ENCODE data around the gene NT5E. TPM values are rescaled to one million over a fixed set of nuclear protein-coding genes. Genes with fewer than 3 reads are reported as not detected.
"Not testable (repeated sequence)": the region's sequence is repeated elsewhere in the genome, so short reads cannot be mapped to it uniquely, and the experiment has no call there.

Gene NT5E
- total RNA-seq, 2 donors from 2014 or later: 6.2 to 13.1 TPM

GRCh38 chr6:85494547-85495536 is 45.0 kb downstream of the NT5E start:
- no peak overlapping the region for H3K4me3 Mint-ChIP-seq
- H3K4me1 Mint-ChIP-seq (ENCODE audit: low read depth): peaks cover 10% of the 10 kb centered on the region
- H3K27me3 Mint-ChIP-seq (ENCODE audit: low read depth): no peaks in the 10 kb centered on the region
- no peak overlapping the region for H3K27ac Mint-ChIP-seq
- DNase-seq (no peak), ATAC-seq (replicated peaks in 1 of 2) (no peak)
- H3K9me3 Mint-ChIP-seq: peaks cover 7 to 11% of the 10 kb centered on the region in 2 donors
- H3K36me3 Mint-ChIP-seq (ENCODE audit: insufficient read depth in 2 of 2): peaks cover 13 to 16% of the 10 kb centered on the region in 2 donors

GRCh38 chr6:85496009-85496579 is 46.2 kb downstream of the NT5E start:
- Mint-ChIP-seq H3K4me3 (peak overlapping the region in 1 of 2 donors; percentile 43), H3K9me3 (peaks cover 7 to 11% of the 10 kb centered on the region in 2 donors), H3K27ac (peak overlapping the region; percentile 91), H3K27me3 (ENCODE audit: low read depth) (no peaks in the 10 kb centered on the region), H3K36me3 (ENCODE audit: insufficient read depth in 2 of 2) (peaks cover 13 to 18% of the 10 kb centered on the region in 2 donors), H3K4me1 (ENCODE audit: low read depth) (peaks cover 10% of the 10 kb centered on the region)
- DNase-seq: no peak
- peak; percentile 37 to 64 for ATAC-seq (replicated peaks in 1 of 2)

- DNase-seq: no peak
- Mint-ChIP-seq H3K9me3 (peaks cover 7 to 11% of the 10 kb centered on the region in 2 donors), H3K4me3 (no peak overlapping the region), H3K36me3 (ENCODE audit: insufficient read depth in 2 of 2) (peaks cover 13 to 18% of the 10 kb centered on the region in 2 donors), H3K27me3 (ENCODE audit: low read depth) (no peaks in the 10 kb centered on the region), H3K4me1 (ENCODE audit: low read depth) (peaks cover 10% of the 10 kb centered on the region), H3K27ac (no peak overlapping the region)
- ATAC-seq (replicated peaks in 1 of 2): no peak
These were observed 47.0 kb downstream of the NT5E start for GRCh38 chr6:85496856-85497255.

- no peak overlapping the region for H3K27ac Mint-ChIP-seq
- H3K27me3 Mint-ChIP-seq (ENCODE audit: low read depth): no peaks in the 10 kb centered on the region
- DNase-seq: no peak
- peaks cover 10% of the 10 kb centered on the region for H3K4me1 Mint-ChIP-seq (ENCODE audit: low read depth)
- peak; percentile 34 to 63 for ATAC-seq (replicated peaks in 1 of 2)
- no peak overlapping the region for H3K4me3 Mint-ChIP-seq
- peaks cover 7 to 11% of the 10 kb centered on the region in 2 donors for H3K9me3 Mint-ChIP-seq
- H3K36me3 Mint-ChIP-seq (ENCODE audit: insufficient read depth in 2 of 2): peaks cover 13 to 18% of the 10 kb centered on the region in 2 donors
These were observed 48.8 kb downstream of the NT5E start for GRCh38 chr6:85498596-85499258.

GRCh38 chr6:85506441-85507093 is 56.7 kb downstream of the NT5E start:
- H3K27ac Mint-ChIP-seq: peak overlapping the region; percentile 81
- ATAC-seq (replicated peaks in 1 of 2): peak; percentile 86 to 91
- peaks cover 12% of the 10 kb centered on the region for H3K4me1 Mint-ChIP-seq (ENCODE audit: low read depth)
- peak overlapping the region in 1 of 2 donors; percentile 30 for H3K4me3 Mint-ChIP-seq
- no peaks in the 10 kb centered on the region for H3K27me3 Mint-ChIP-seq (ENCODE audit: low read depth)
- DNase-seq: peak; percentile 34 to 44
- H3K9me3 Mint-ChIP-seq: no peaks in the 10 kb centered on the region
- H3K36me3 Mint-ChIP-seq (ENCODE audit: insufficient read depth in 2 of 2): peaks cover 3 to 11% of the 10 kb centered on the region in 2 donors

GRCh38 chr6:85516168-85516567 is 66.3 kb downstream of the NT5E start:
- no peak for DNase-seq
- Mint-ChIP-seq H3K27ac (no peak overlapping the region), H3K36me3 (ENCODE audit: insufficient read depth in 2 of 2) (peaks cover 9 to 22% of the 10 kb centered on the region in 2 donors), H3K4me1 (ENCODE audit: low read depth) (no peaks in the 10 kb centered on the region), H3K9me3 (no peaks in the 10 kb centered on the region), H3K4me3 (no peak overlapping the region), H3K27me3 (ENCODE audit: low read depth) (no peaks in the 10 kb centered on the region)
- no peak for ATAC-seq (replicated peaks in 1 of 2)

GRCh38 chr6:85524281-85524680 is 74.4 kb downstream of the NT5E start:
- H3K27ac Mint-ChIP-seq: peak overlapping the region; percentile 17
- H3K9me3 Mint-ChIP-seq; H3K27me3 Mint-ChIP-seq (ENCODE audit: low read depth); ATAC-seq (replicated peaks in 1 of 2); H3K4me1 Mint-ChIP-seq (ENCODE audit: low read depth); H3K4me3 Mint-ChIP-seq; DNase-seq: not testable (repeated sequence)
- H3K36me3 Mint-ChIP-seq (ENCODE audit: insufficient read depth in 2 of 2): peaks cover 6 to 12% of the 10 kb centered on the region in 2 donors

GRCh38 chr6:85537055-85537494 is 87.2 kb downstream of the NT5E start:
- Mint-ChIP-seq H3K4me1 (ENCODE audit: low read depth) (no peaks in the 10 kb centered on the region), H3K36me3 (ENCODE audit: insufficient read depth in 2 of 2) (peaks cover 0 to 6% of the 10 kb centered on the region in 2 donors), H3K4me3 (no peak overlapping the region), H3K9me3 (no peaks in the 10 kb centered on the region), H3K27me3 (ENCODE audit: low read depth) (no peaks in the 10 kb centered on the region), H3K27ac (no peak overlapping the region)
- DNase-seq (no peak), ATAC-seq (replicated peaks in 1 of 2) (no peak)

- DNase-seq: no peak
- no peak for ATAC-seq (replicated peaks in 1 of 2)
- no peaks in the 10 kb centered on the region for H3K9me3 Mint-ChIP-seq
- no peaks in the 10 kb centered on the region for H3K27me3 Mint-ChIP-seq (ENCODE audit: low read depth)
- H3K36me3 Mint-ChIP-seq (ENCODE audit: insufficient read depth in 2 of 2): peaks cover 4 to 20% of the 10 kb centered on the region in 2 donors
- H3K27ac Mint-ChIP-seq: no peak overlapping the region
- H3K4me1 Mint-ChIP-seq (ENCODE audit: low read depth): no peaks in the 10 kb centered on the region
- H3K4me3 Mint-ChIP-seq: no peak overlapping the region
These were observed 94.9 kb downstream of the NT5E start for GRCh38 chr6:85544776-85545175.

Other genes starting within 250 kb of the NT5E start
- gene SNX14, start 143.8 kb downstream of the NT5E start, total RNA-seq: 10 to 100 TPM; 50.6 to 61.7 TPM
- 10 to 100 TPM; 75.9 to 90.2 TPM for gene SYNCRIP, start 192.8 kb downstream of the NT5E start, total RNA-seq